HEK293T (cell line): ENCODE measurements around the gene RBCK1.

ENCODE experiments used
- ARNT ChIP-seq: fragments of 450-650 bp; IDR thresholded peaks from 2 replicates; pipeline ENCODE4 v1.6.1; 2017; ENCODE audit warnings: mild to moderate bottlenecking
- ELF4 ChIP-seq: fragments of 450-650 bp; IDR thresholded peaks from 2 replicates; pipeline ENCODE4 v1.6.1; 2017; ENCODE audit warnings: antibody characterized with exemption
- FOXM1 ChIP-seq: fragments of 450-650 bp; IDR thresholded peaks from 2 replicates; pipeline ENCODE4 v1.6.1; 2017; ENCODE audit warnings: mild to moderate bottlenecking, borderline replicate concordance
- L3MBTL2 ChIP-seq: fragments of 450-650 bp; conservative IDR thresholded peaks from 2 replicates; pipeline ENCODE4 v1.6.1; 2016; ENCODE audit warnings: mild to moderate bottlenecking
- SUZ12 ChIP-seq: fragments of 450-650 bp; IDR thresholded peaks from 2 replicates; pipeline ENCODE4 v1.6.1; 2016; ENCODE audit warnings: mild to moderate bottlenecking
- TARDBP ChIP-seq: fragments of 450-650 bp; IDR thresholded peaks from 2 replicates; pipeline ENCODE4 v1.6.1; 2016
- TF ChIP-seq, protein P1 (sequence below): fragments of 450-650 bp; IDR thresholded peaks from 2 replicates; pipeline ENCODE4 v1.6.1; 2016

DNA sequence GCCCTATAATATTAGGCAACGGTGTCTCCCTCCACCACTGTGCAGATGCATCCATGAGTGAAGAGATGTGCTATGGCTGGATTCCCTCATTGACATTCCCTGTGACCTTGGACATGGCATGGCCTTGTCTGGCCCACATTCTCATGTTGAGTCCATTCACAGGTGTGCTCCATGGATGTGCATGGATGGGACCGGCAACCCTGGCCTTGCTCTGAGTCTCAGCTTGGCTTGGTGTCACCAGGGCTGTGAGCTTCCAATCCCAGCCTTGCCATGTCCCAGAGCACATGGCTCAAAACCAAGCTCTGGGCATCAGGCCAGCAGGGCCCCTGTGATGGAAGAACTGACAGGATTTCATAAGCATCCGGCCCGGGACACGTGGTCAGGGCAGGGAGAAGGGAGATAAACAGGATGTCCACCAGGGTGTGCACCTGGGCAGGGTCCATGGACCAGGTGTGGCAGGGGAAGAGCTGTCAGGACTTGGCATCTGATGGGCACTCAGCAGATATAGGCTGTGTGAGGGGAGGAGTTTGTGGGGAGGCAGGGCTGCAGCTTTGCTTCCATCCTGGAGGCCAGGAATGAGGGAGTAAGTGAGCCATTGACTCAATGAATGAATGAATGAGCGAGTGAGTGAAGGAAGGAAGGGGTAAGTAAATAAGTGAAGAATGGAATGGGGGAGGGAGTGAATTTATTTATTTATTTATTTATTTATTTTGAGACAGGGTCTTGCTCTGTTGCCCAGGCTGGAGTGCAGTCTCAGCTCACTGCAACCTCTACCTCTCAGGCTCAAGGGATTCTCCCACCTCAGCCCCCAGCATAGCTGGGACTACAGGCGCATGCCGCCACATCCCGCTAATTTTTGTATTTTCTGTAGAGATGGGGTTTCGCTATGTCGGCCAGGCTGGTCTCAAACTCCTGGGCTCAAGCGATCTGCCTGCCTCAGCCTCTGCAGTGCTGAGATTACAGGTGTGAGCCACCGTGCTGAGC, 45.5 kb upstream of the RBCK1 start:
- TF ChIP-seq FOXM1, result no peak
- TF ChIP-seq ELF4, result no peak
- no peak for TF ChIP-seq L3MBTL2
- no peak for TF ChIP-seq SUZ12
- no peak for TF ChIP-seq ARNT
- TF ChIP-seq, protein P1, sequence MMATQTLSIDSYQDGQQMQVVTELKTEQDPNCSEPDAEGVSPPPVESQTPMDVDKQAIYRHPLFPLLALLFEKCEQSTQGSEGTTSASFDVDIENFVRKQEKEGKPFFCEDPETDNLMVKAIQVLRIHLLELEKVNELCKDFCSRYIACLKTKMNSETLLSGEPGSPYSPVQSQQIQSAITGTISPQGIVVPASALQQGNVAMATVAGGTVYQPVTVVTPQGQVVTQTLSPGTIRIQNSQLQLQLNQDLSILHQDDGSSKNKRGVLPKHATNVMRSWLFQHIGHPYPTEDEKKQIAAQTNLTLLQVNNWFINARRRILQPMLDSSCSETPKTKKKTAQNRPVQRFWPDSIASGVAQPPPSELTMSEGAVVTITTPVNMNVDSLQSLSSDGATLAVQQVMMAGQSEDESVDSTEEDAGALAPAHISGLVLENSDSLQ, result no peak
- TF ChIP-seq TARDBP, result no peak
